Transverse colon (tissue), 4 donors: Measurements from ENCODE around the gene KNOP1. TPM values are rescaled to one million over a fixed set of nuclear protein-coding genes. Genes with fewer than 3 reads are reported as not detected.

Source experiments
- DNase-seq: peaks from one replicate; pipeline ENCODE4 v3.0.0-alpha.2; 2019
- H3K27ac ChIP-seq, 4 donors: fragments of 200-600 bp; sonication (generic); 2 replicates each; pipeline ENCODE4 v1.5.1; 2016 to 2018; ENCODE audit warnings: inconsistent platforms in 4 of 4
- H3K27me3 ChIP-seq: fragments of 200-600 bp; sonication (generic); 2 replicates; pipeline ENCODE4 v1.5.1; 2017; ENCODE audit warnings: inconsistent platforms
- H3K36me3 ChIP-seq, 4 donors: fragments of 200-600 bp; sonication (generic); 2 replicates each; pipeline ENCODE4 v1.5.1; 2017 to 2019; ENCODE audit warnings: inconsistent platforms in 4 of 4
- H3K4me1 ChIP-seq, 4 donors: fragments of 200-600 bp; sonication (generic); 2 replicates each; pipeline ENCODE4 v1.5.1; 2017 to 2020; ENCODE audit warnings: inconsistent platforms in 4 of 4
- H3K4me3 ChIP-seq, 4 donors: fragments of 200-600 bp; sonication (generic); 1 replicate in 1 of 4; 2 replicates in 3 of 4; pipeline versions ENCODE4 v1.5.1 to v1.6.1; 2017 to 2019; ENCODE audit warnings: inconsistent platforms in 4 of 4
- H3K9me3 ChIP-seq, 2 donors: fragments of 200-600 bp; sonication (generic); 2 replicates each; pipeline ENCODE4 v1.5.1; 2017 to 2019; ENCODE audit warnings: inconsistent platforms in 2 of 2
- CTCF ChIP-seq, 5 experiments: fragments of 200-600 bp in 3 of 5; fragments of 450-650 bp in 2 of 5; sonication (generic) in 3 of 5; IDR thresholded peaks; 1 replicate in 2 of 5; 2 replicates in 3 of 5; pipeline ENCODE4 v1.5.1; 2016 to 2017; ENCODE audit warnings: antibody characterized with exemption in 5 of 5, inconsistent platforms in 3 of 5, mild to moderate bottlenecking in 2 of 5, moderate library complexity in 1 of 5
- EP300 ChIP-seq: sonication (generic); formaldehyde crosslinking; IDR thresholded peaks from one replicate; pipeline ENCODE4 v1.6.1; 2017; ENCODE audit warnings: antibody characterized with exemption, low read depth
- POLR2A ChIP-seq: fragments of 450-650 bp; IDR thresholded peaks from one replicate; pipeline ENCODE4 v1.6.1; 2016; ENCODE audit warnings: antibody characterized with exemption, mild to moderate bottlenecking, moderate library complexity
- POLR2AphosphoS5 ChIP-seq, 3 donors: sonication (generic); formaldehyde crosslinking; IDR thresholded peaks; one replicate each; pipeline ENCODE4 v1.6.1; 2016; ENCODE audit warnings: antibody characterized with exemption in 3 of 3
- WGBS, 2 donors: methylation state at CpG; one replicate each; pipeline ENCODE4 v1.1.5; 2018; ENCODE audit warnings: low coverage in 1 of 2; 5-methylcytosine and 5-hydroxymethylcytosine counted together
- in situ Hi-C, 4 donors: fragments of 200-750 bp; cut with MboI; loops; one replicate each; pipeline versions ENCODE4 v1.15.0 to v1.15.1; 2017; ENCODE audit warnings: low sequenced_read_pairs in 3 of 4, low pct_ligation_motif_present in 1 of 4, low pct_unique_long_range_greater_than_20kb in 1 of 4
- intact Hi-C: fragments of 100-400 bp; cut with DNase I; formaldehyde crosslinking; loops from one replicate; pipeline ENCODE4 v1.15.1; 2023; ENCODE audit warnings: low total_unique reads
- total RNA-seq, 4 donors: library from RNA; depleted of rRNA; stranded (reverse); fragments of >200 nt; gene quantifications; one replicate each; pipeline ENCODE4 v1.1.0, GENCODE V29; 2016

KNOP1 gene
- total RNA-seq, 4 donors from 2014 or later: 4.4 to 25.8 (median 12.7) TPM

GRCh38 chr16:19688396-19689024 is 29.5 kb downstream of the KNOP1 start:
- no peak for TF ChIP-seq EP300
- no peak for TF ChIP-seq POLR2A
- no peak for TF ChIP-seq CTCF (IDR thresholded peaks at IDR 0.05)
- TF ChIP-seq POLR2AphosphoS5 (IDR thresholded peaks at IDR 0.05): no peak
- in situ Hi-C loops (loop anchor here in 1 of 4 donors (25.0 kb wide), 1 partner anchor 101 kb away; no protein-coding TSS in a partner anchor), intact Hi-C loops (no loop called here)
- H3K36me3 ChIP-seq: peaks cover 0 to 36% (median 10%) of the 10 kb centered on the region in 4 donors
- no peaks in the 10 kb centered on the region for H3K9me3 ChIP-seq
- no peaks in the 10 kb centered on the region for H3K27me3 ChIP-seq
- H3K4me1 ChIP-seq: no peaks in the 10 kb centered on the region
- no peak for DNase-seq
- no peak overlapping the region for H3K27ac ChIP-seq
- H3K4me3 ChIP-seq: no peak overlapping the region
- 88 to 89% methylated on average over 16 to 18 of the region's 18 CpGs for WGBS, 2 donors

GRCh38 chr16:19687279-19687678 is 30.7 kb downstream of the KNOP1 start:
- no peak for TF ChIP-seq POLR2A
- TF ChIP-seq CTCF (IDR thresholded peaks at IDR 0.05): no peak
- TF ChIP-seq EP300: no peak
- TF ChIP-seq POLR2AphosphoS5 (IDR thresholded peaks at IDR 0.05): no peak
- Histone ChIP-seq H3K27ac (no peak overlapping the region), H3K36me3 (peaks cover 0 to 48% (median 15%) of the 10 kb centered on the region in 4 donors), H3K4me3 (no peak overlapping the region), H3K27me3 (no peaks in the 10 kb centered on the region), H3K9me3 (no peaks in the 10 kb centered on the region), H3K4me1 (no peaks in the 10 kb centered on the region)
- intact Hi-C loops (no loop called here), in situ Hi-C loops (loop anchor here in 1 of 4 donors (25.0 kb wide), 1 partner anchor 100 kb away; no protein-coding TSS in a partner anchor)
- 60 to 86% methylated on average over 1 to 7 of the region's 7 CpGs for WGBS, 2 donors
- DNase-seq: no peak

- TF ChIP-seq POLR2A (no peak), EP300 (no peak), POLR2AphosphoS5 (IDR thresholded peaks at IDR 0.05) (no peak), CTCF (IDR thresholded peaks at IDR 0.05) (no peak)
- intact Hi-C loops (no loop called here), in situ Hi-C loops (loop anchor here in 1 of 4 donors (25.0 kb wide), 1 partner anchor 98 kb away; no protein-coding TSS in a partner anchor)
- no peaks in the 10 kb centered on the region for H3K27me3 ChIP-seq
- DNase-seq: no peak
- WGBS, 2 donors: 97 to 100% methylated on average over 2 to 4 of the region's 4 CpGs
- no peaks in the 10 kb centered on the region for H3K4me1 ChIP-seq
- no peak overlapping the region for H3K27ac ChIP-seq
- no peak overlapping the region for H3K4me3 ChIP-seq
- H3K9me3 ChIP-seq: no peaks in the 10 kb centered on the region
- H3K36me3 ChIP-seq: peaks cover 0 to 39% (median 15%) of the 10 kb centered on the region in 4 donors
Observed at GRCh38 chr16:19685176-19685575, 32.9 kb downstream of the KNOP1 start.

GRCh38 chr16:19683453-19684236 is 34.4 kb downstream of the KNOP1 start:
- H3K27ac ChIP-seq: no peak overlapping the region
- 95 to 98% methylated on average over 3 to 6 of the region's 6 CpGs for WGBS, 2 donors
- no peaks in the 10 kb centered on the region for H3K27me3 ChIP-seq
- H3K9me3 ChIP-seq: no peaks in the 10 kb centered on the region
- peaks cover 0 to 39% (median 15%) of the 10 kb centered on the region in 4 donors for H3K36me3 ChIP-seq
- intact Hi-C loops (no loop called here), in situ Hi-C loops (loop anchor here in 1 of 4 donors (25.0 kb wide), 1 partner anchor 96 kb away; no protein-coding TSS in a partner anchor)
- no peaks in the 10 kb centered on the region for H3K4me1 ChIP-seq
- DNase-seq: no peak
- no peak overlapping the region for H3K4me3 ChIP-seq
- TF ChIP-seq POLR2AphosphoS5 (IDR thresholded peaks at IDR 0.05): no peak
- TF ChIP-seq EP300: no peak
- TF ChIP-seq CTCF (IDR thresholded peaks at IDR 0.05): no peak
- no peak for TF ChIP-seq POLR2A
